ENCODE results near the gene GNAZ.

DNA sequence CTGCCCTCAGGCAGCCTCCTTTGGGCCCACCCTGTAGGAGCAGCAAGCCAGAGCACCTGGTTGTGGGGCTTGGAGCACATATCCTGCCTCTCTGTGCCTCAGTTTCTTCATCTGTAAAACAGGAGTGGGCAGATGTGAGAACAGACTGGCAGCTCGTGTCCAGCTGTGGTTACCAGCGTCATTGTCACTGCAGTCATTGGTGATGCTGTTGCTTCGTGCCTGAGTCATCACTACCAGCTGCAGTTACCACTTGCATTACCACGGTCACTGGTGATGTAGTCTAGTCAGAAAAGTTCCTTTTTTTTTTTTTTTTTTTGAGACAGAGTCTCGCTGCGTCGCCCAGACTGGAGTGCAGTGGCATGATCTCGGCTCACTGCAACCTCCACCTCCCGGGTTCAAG lies 51.1 kb downstream of the GNAZ start:
- TF ChIP-seq, protein P1, sequence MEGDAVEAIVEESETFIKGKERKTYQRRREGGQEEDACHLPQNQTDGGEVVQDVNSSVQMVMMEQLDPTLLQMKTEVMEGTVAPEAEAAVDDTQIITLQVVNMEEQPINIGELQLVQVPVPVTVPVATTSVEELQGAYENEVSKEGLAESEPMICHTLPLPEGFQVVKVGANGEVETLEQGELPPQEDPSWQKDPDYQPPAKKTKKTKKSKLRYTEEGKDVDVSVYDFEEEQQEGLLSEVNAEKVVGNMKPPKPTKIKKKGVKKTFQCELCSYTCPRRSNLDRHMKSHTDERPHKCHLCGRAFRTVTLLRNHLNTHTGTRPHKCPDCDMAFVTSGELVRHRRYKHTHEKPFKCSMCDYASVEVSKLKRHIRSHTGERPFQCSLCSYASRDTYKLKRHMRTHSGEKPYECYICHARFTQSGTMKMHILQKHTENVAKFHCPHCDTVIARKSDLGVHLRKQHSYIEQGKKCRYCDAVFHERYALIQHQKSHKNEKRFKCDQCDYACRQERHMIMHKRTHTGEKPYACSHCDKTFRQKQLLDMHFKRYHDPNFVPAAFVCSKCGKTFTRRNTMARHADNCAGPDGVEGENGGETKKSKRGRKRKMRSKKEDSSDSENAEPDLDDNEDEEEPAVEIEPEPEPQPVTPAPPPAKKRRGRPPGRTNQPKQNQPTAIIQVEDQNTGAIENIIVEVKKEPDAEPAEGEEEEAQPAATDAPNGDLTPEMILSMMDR (IDR thresholded peaks at IDR 0.05): no peak
- TF ChIP-seq POLR2A (IDR thresholded peaks at IDR 0.05): no peak
